Heart left ventricle (tissue), 13 donors: ENCODE data around the gene PLA2G4B.

Experiments used
- CTCF ChIP-seq, 12 donors: fragments of 200-600 bp; sonication (generic) in 4 of 12; IDR thresholded peaks; one replicate each; pipeline versions ENCODE4 v1.5.0 to v1.8.0; 2018 to 2022; ENCODE audit warnings: antibody characterized with exemption in 12 of 12, mild to moderate bottlenecking in 5 of 12
- POLR2A ChIP-seq, 2 donors: fragments of 450-650 bp; IDR thresholded peaks; one replicate each; pipeline ENCODE4 v1.6.1; 2017; ENCODE audit warnings: antibody characterized with exemption in 2 of 2, mild to moderate bottlenecking in 2 of 2, moderate library complexity in 2 of 2
- donor health status: ischemic (EF 13 %, LVEDD 7.1; RV severe dilation, severe dysfunction).
- donor health status: DM: no; HTN: yes; CAD: no.
- donor health status: DM: no; HTN: no; CAD: no.
- donor health status: ischemic (EF 25% LVEDD 6.9; RV normal size, moderate dysfunction).
- donor health status: ischemic (EF 25% LVEDD 5.7; RV mildly dilated, moderate dysfunction).
- donor health status: ischemic (EF 35%, LVEDD 5.7; RV mildly dilated, moderate dysfunction).
- donor health status: nonischemic (EF 11% LVEDD 7.7; RV severe dilation, severe dysfunction).
- donor health status: DM: yes; HTN: yes; CAD: no.
- donor health status: PGD.
- donor health status: ischemic (EF 29% LVEDD 5.4; RV normal size, mild dysfunction).
- donor health status: nonischemic (EF 23%, LVEDD 6.1; RV moderate dilation, normal function).

DNA sequence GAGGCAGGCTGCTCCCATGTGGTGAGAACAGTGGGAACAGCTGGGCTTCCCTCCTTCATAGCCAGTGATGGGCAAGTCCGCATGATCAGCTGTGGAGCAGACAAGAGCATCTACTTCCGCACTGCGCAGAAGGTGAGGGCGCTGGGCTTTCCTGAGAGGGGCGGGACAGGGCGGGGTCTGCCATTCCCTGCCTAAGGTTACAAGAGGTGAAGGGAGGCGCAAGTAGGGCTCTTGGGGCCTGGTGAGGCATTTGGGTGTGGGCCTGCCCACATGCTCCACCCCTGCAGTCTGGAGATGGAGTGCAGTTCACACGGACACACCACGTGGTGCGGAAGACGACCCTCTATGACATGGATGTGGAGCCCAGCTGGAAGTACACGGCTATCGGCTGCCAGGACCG, 21.3 kb upstream of the PLA2G4B start:
- TF ChIP-seq CTCF (IDR thresholded peaks at IDR 0.05) (no peak), POLR2A (IDR thresholded peaks at IDR 0.05) (no peak)
